Measurements from ENCODE around the gene LARP4.
"Not testable (repeated sequence)": the region's sequence is repeated elsewhere in the genome, so short reads cannot be mapped to it uniquely, and the experiment has no call there.

LARP4 gene

DNA sequence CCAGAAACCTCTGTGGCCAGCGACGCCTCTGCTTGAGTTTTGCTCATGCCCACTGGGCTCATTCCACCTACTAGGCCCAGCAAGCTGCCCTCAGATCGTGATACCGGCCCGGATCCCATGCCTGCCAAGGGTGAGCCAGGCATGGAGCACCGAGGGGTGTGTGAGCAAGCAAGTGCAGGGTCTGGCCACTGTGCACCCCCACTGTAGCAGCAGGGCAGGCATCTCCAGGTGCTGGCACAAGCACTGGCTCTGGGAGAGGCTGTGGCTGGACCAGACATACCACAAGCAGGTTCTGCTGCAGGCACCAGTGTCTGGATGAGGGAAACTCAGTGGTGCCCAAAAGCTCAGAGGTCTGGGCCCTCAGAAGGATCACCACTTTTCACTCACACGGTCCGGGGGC, 24.9 kb upstream of the LARP4 start:
- Histone ChIP-seq H3K9me3 (ENCODE audit: severe bottlenecking) (no peaks in the 10 kb centered on the region), H3K4me3 (ENCODE audit: severe bottlenecking) (no peak overlapping the region), H3K27ac (ENCODE audit: poor library complexity, severe bottlenecking) (no peak overlapping the region), H3K36me3 (ENCODE audit: low read depth) (no peaks in the 10 kb centered on the region), H3K4me1 (ENCODE audit: insufficient read depth, poor library complexity, severe bottlenecking) (no peaks in the 10 kb centered on the region), H3K27me3 (ENCODE audit: insufficient read depth, poor library complexity, severe bottlenecking) (no peaks in the 10 kb centered on the region)
- ATAC-seq (ENCODE audit: low read depth) (no peak), DNase-seq (ENCODE audit: low spot score) (no peak)
- TF ChIP-seq, protein P1, sequence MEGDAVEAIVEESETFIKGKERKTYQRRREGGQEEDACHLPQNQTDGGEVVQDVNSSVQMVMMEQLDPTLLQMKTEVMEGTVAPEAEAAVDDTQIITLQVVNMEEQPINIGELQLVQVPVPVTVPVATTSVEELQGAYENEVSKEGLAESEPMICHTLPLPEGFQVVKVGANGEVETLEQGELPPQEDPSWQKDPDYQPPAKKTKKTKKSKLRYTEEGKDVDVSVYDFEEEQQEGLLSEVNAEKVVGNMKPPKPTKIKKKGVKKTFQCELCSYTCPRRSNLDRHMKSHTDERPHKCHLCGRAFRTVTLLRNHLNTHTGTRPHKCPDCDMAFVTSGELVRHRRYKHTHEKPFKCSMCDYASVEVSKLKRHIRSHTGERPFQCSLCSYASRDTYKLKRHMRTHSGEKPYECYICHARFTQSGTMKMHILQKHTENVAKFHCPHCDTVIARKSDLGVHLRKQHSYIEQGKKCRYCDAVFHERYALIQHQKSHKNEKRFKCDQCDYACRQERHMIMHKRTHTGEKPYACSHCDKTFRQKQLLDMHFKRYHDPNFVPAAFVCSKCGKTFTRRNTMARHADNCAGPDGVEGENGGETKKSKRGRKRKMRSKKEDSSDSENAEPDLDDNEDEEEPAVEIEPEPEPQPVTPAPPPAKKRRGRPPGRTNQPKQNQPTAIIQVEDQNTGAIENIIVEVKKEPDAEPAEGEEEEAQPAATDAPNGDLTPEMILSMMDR (IDR thresholded peaks at IDR 0.05; ENCODE audit: poor library complexity, severe bottlenecking), result no peak

GRCh38 chr12:50380761-50381325, 19.8 kb upstream of the LARP4 start:
- Histone ChIP-seq H3K4me1 (ENCODE audit: insufficient read depth, poor library complexity, severe bottlenecking) (no peaks in the 10 kb centered on the region), H3K4me3 (ENCODE audit: severe bottlenecking) (no peak overlapping the region)

GRCh38 chr12:50387487-50387886, 13.2 kb upstream of the LARP4 start:
- DNase-seq (ENCODE audit: low spot score) (no peak), ATAC-seq (ENCODE audit: low read depth) (peak; percentile 22; the same call in 1 of the 3 replicates)
- no peaks in the 10 kb centered on the region for H3K27me3 ChIP-seq (ENCODE audit: insufficient read depth, poor library complexity, severe bottlenecking)
- H3K36me3 ChIP-seq (ENCODE audit: low read depth), result no peaks in the 10 kb centered on the region
- TF ChIP-seq, protein P1 (IDR thresholded peaks at IDR 0.05; ENCODE audit: poor library complexity, severe bottlenecking), result no peak
- no peak overlapping the region for H3K4me3 ChIP-seq (ENCODE audit: severe bottlenecking)
- H3K9me3 ChIP-seq (ENCODE audit: severe bottlenecking), result no peaks in the 10 kb centered on the region
- H3K4me1 ChIP-seq (ENCODE audit: insufficient read depth, poor library complexity, severe bottlenecking), result peaks cover 14% of the 10 kb centered on the region
- no peak overlapping the region for H3K27ac ChIP-seq (ENCODE audit: poor library complexity, severe bottlenecking)

More at GRCh38 chr12:50380761-50381325, 19.8 kb upstream of the LARP4 start:
- ATAC-seq (ENCODE audit: low read depth), result no peak
- H3K9me3 ChIP-seq (ENCODE audit: severe bottlenecking), result no peaks in the 10 kb centered on the region
- no peaks in the 10 kb centered on the region for H3K27me3 ChIP-seq (ENCODE audit: insufficient read depth, poor library complexity, severe bottlenecking)
- no peaks in the 10 kb centered on the region for H3K36me3 ChIP-seq (ENCODE audit: low read depth)
- TF ChIP-seq, protein P1 (IDR thresholded peaks at IDR 0.05; ENCODE audit: poor library complexity, severe bottlenecking), result no peak
- no peak for DNase-seq (ENCODE audit: low spot score)
- H3K27ac ChIP-seq (ENCODE audit: poor library complexity, severe bottlenecking), result no peak overlapping the region

DNA sequence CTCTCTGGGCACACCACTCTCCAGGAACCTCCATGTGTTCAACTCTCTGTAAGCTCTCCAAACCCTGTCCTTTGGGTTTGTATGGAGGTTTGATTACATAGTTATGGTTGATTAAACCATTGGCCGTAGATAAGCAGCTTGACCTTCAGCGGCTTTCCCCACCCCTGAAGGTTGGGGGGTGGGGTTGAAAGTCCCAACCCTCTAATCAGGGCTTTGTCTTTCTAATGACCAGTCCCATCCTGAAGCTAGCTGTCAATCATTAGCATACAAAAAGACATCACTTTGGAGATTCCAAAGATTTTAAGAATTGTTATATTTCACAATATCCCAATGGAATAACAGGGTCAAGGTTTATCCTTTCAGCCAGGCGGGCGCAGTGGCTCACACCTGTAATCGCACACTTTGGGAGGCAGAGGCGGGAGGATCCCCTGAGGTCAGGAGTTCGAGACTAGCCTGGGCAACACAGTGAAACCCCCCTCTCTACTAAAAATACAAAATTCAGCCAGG, 12.7 kb upstream of the LARP4 start:
- no peak overlapping the region for H3K27ac ChIP-seq (ENCODE audit: poor library complexity, severe bottlenecking)
- H3K4me3 ChIP-seq (ENCODE audit: severe bottlenecking), result no peak overlapping the region
- H3K27me3 ChIP-seq (ENCODE audit: insufficient read depth, poor library complexity, severe bottlenecking), result no peaks in the 10 kb centered on the region
- ATAC-seq (ENCODE audit: low read depth) (no peak), DNase-seq (ENCODE audit: low spot score) (no peak)
- H3K36me3 ChIP-seq (ENCODE audit: low read depth), result no peaks in the 10 kb centered on the region
- no peaks in the 10 kb centered on the region for H3K9me3 ChIP-seq (ENCODE audit: severe bottlenecking)
- TF ChIP-seq, protein P1 (IDR thresholded peaks at IDR 0.05; ENCODE audit: poor library complexity, severe bottlenecking), result no peak
- H3K4me1 ChIP-seq (ENCODE audit: insufficient read depth, poor library complexity, severe bottlenecking), result peaks cover 14% of the 10 kb centered on the region

DNA sequence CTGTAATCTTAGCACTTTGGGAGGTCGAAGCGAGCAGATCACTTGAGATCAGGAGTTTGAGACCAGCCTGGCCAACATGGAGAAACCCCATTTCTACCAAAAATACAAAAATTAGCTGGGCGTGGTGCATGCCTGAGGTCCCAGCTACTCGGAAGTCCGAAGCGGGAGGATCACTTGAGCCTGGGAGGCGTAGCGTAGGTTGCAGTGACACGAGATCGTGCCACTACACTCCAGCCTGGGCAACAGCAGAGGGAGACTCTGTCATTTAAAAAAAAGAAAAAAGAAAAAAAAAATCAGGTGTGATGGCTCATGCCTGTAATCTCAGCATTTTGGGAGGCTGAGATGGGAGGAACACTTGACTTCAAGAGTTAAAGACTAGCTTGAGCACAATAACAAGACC, 11.9 kb upstream of the LARP4 start:
- H3K27me3 ChIP-seq (ENCODE audit: insufficient read depth, poor library complexity, severe bottlenecking); H3K36me3 ChIP-seq (ENCODE audit: low read depth); DNase-seq (ENCODE audit: low spot score); H3K4me3 ChIP-seq (ENCODE audit: severe bottlenecking); ATAC-seq (ENCODE audit: low read depth); H3K9me3 ChIP-seq (ENCODE audit: severe bottlenecking); H3K27ac ChIP-seq (ENCODE audit: poor library complexity, severe bottlenecking): not testable (repeated sequence)
- H3K4me1 ChIP-seq (ENCODE audit: insufficient read depth, poor library complexity, severe bottlenecking), result peaks cover 14% of the 10 kb centered on the region

All from RWPE2 (cell line).